Prostate gland (tissue), 2 donors: ENCODE results near the gene CCDC43.

Source experiments
- CTCF ChIP-seq, 4 experiments: fragments of 200-600 bp in 2 of 4; fragments of 450-650 bp in 2 of 4; sonication (generic) in 2 of 4; IDR thresholded peaks; 1 replicate in 3 of 4; 2 replicates in 1 of 4; pipeline ENCODE4 v1.5.1; 2016 to 2019; ENCODE audit warnings: antibody characterized with exemption in 4 of 4, mild to moderate bottlenecking in 2 of 4, moderate library complexity in 2 of 4
- POLR2A ChIP-seq: fragments of 450-650 bp; IDR thresholded peaks from one replicate; pipeline ENCODE4 v1.6.1; 2016; ENCODE audit warnings: antibody characterized with exemption, mild to moderate bottlenecking
- POLR2AphosphoS5 ChIP-seq: sonication (generic); formaldehyde crosslinking; IDR thresholded peaks from one replicate; pipeline ENCODE4 v1.6.1; 2017; ENCODE audit warnings: antibody characterized with exemption

- TF ChIP-seq CTCF (IDR thresholded peaks at IDR 0.05) (no peak), POLR2A (no peak), POLR2AphosphoS5 (no peak)
Measured at GRCh38 chr17:44653384-44653783, 36.2 kb downstream of the CCDC43 start.
